CD4-positive, CD25-positive, alpha-beta regulatory T cell (primary cell): ENCODE measurements around the gene TMED8. TPM values are rescaled to one million over a fixed set of nuclear protein-coding genes. Genes with fewer than 3 reads are reported as not detected.
"Not testable (repeated sequence)": the region's sequence is repeated elsewhere in the genome, so short reads cannot be mapped to it uniquely, and the experiment has no call there.

ENCODE experiments used
- ATAC-seq, 2 donors: fragments of 150-1000 bp; cut with Tn5 transposase; one replicate each; pipeline ENCODE4 v1.10.0; 2021; ENCODE audit warnings: low read depth in 2 of 2, moderate number of reproducible peaks in 2 of 2, moderate library complexity in 1 of 2
- DNase-seq, 3 donors: peaks; one replicate each; pipeline versions ENCODE4 v3.0.0 to v3.0.0-alpha.2; 2012 to 2022; ENCODE audit warnings: mixed read lengths in 1 of 3
- H3K27ac ChIP-seq: one replicate; pipeline ENCODE4 v1.7.0; 2013; ENCODE audit warnings: mild to moderate bottlenecking, low read length; ENCODE audit not compliant: insufficient read depth, poor library complexity, severe bottlenecking
- H3K27me3 ChIP-seq: one replicate; pipeline ENCODE4 v1.7.0; 2013; ENCODE audit warnings: low read length; ENCODE audit not compliant: control insufficient read depth, insufficient read depth
- H3K36me3 ChIP-seq: one replicate; pipeline ENCODE4 v1.7.0; 2013; ENCODE audit warnings: mild to moderate bottlenecking, low read length, moderate library complexity; ENCODE audit not compliant: control insufficient read depth, insufficient read depth
- H3K4me1 ChIP-seq: 2 replicates; pipeline ENCODE4 v1.7.0; 2013; ENCODE audit warnings: mild to moderate bottlenecking, low read length; ENCODE audit not compliant: insufficient read depth, control insufficient read depth, poor library complexity, severe bottlenecking
- H3K4me3 ChIP-seq: one replicate; pipeline ENCODE4 v1.7.0; 2013; ENCODE audit warnings: low read depth, mild to moderate bottlenecking, low read length, moderate library complexity
- H3K9me3 ChIP-seq, 2 experiments: 1 replicate in 1 of 2; 2 replicates in 1 of 2; pipeline ENCODE4 v1.7.0; 2013; ENCODE audit warnings: low read length in 2 of 2, mild to moderate bottlenecking in 1 of 2, moderate library complexity in 1 of 2; ENCODE audit not compliant: control insufficient read depth in 2 of 2
- H3K27ac Mint-ChIP-seq, 3 donors: one replicate each; pipeline ENCODE4 v1.8.0; 2020 to 2022; ENCODE audit warnings: mild to moderate bottlenecking in 3 of 3, mixed read lengths in 3 of 3, moderate library complexity in 2 of 3
- H3K27me3 Mint-ChIP-seq: one replicate; pipeline ENCODE4 v1.8.0; 2022; ENCODE audit warnings: mild to moderate bottlenecking, mixed read lengths
- H3K36me3 Mint-ChIP-seq: one replicate; pipeline ENCODE4 v1.8.0; 2020; ENCODE audit warnings: mixed read lengths
- H3K4me1 Mint-ChIP-seq, 4 donors: one replicate each; pipeline ENCODE4 v1.8.0; 2020 to 2022; ENCODE audit warnings: mixed read lengths in 4 of 4, mild to moderate bottlenecking in 1 of 4
- H3K4me3 Mint-ChIP-seq, 4 donors: one replicate each; pipeline ENCODE4 v1.8.0; 2020 to 2022; ENCODE audit warnings: mild to moderate bottlenecking in 4 of 4, mixed read lengths in 4 of 4, moderate library complexity in 3 of 4
- H3K9me3 Mint-ChIP-seq, 7 donors: one replicate each; pipeline ENCODE4 v1.8.0; 2020 to 2022; ENCODE audit warnings: mixed read lengths in 7 of 7, mild to moderate bottlenecking in 3 of 7, moderate library complexity in 2 of 7
- polyA plus RNA-seq, 4 donors: library from polyadenylated mRNA; unstranded; fragments of 300-500 nt; fragmentation: Illumina TruSeq; gene quantifications; one replicate each; pipeline ENCODE4 v1.2.3, GENCODE V29; 2021
- total RNA-seq: library from RNA; stranded (reverse); gene quantifications from one replicate; pipeline ENCODE4 v1.2.3, GENCODE V29; 2022

The TMED8 gene
- total RNA-seq: 10.5 TPM
- polyA plus RNA-seq: 1 to 10 TPM; 4.3 to 5.0 (median 4.9) TPM

- H3K27ac ChIP-seq: peak within 1 kb of the TSS; percentile 83
- peak within 1 kb of the TSS; percentile 57 to 78 (median 75) for H3K27ac Mint-ChIP-seq
- DNase-seq: peak; percentile 82 to 89 (median 86)
- peak within 1 kb of the TSS; percentile 90 for H3K4me3 ChIP-seq
- peaks cover 31 to 44% (median 35%) of the 10 kb centered on the region in 4 donors for H3K4me1 Mint-ChIP-seq
- no peaks in the 10 kb centered on the region for H3K27me3 ChIP-seq
- no peaks in the 10 kb centered on the region for H3K36me3 ChIP-seq
- no peaks in the 10 kb centered on the region for H3K9me3 ChIP-seq
- H3K36me3 Mint-ChIP-seq: peaks cover 12% of the 10 kb centered on the region
- H3K27me3 Mint-ChIP-seq: no peaks in the 10 kb centered on the region
- H3K9me3 Mint-ChIP-seq: no peaks in the 10 kb centered on the region
- ATAC-seq: peak; percentile 95
- peaks cover 16% of the 10 kb centered on the region for H3K4me1 ChIP-seq
- H3K4me3 Mint-ChIP-seq: peak within 1 kb of the TSS; percentile 90 to 98 (median 92)
These were observed at the start of gene TMED8, which contains the start of gene SAMD15 for GRCh38 chr14:77376771-77377501. TSS of gene TMED8 (minus strand) at chr14:77377094. CDS start at chr14:77377053, 41 bp downstream. TSS of gene SAMD15 (plus strand) at chr14:77377379. CDS start at chr14:77377419, 40 bp downstream.

- peaks cover 0 to 8% (median 2%) of the 10 kb centered on the region in 7 donors for H3K9me3 Mint-ChIP-seq
- ATAC-seq (no peak), DNase-seq (no peak)
- peaks cover 87% of the 10 kb centered on the region for H3K36me3 Mint-ChIP-seq
- peaks cover 84% of the 10 kb centered on the region for H3K36me3 ChIP-seq
- H3K27me3 Mint-ChIP-seq: no peaks in the 10 kb centered on the region
- no peak overlapping the region for H3K27ac ChIP-seq
- H3K27ac Mint-ChIP-seq: peak overlapping the region in 1 of 3 donors; percentile 30
- no peaks in the 10 kb centered on the region for H3K4me1 ChIP-seq
- no peaks in the 10 kb centered on the region for H3K27me3 ChIP-seq
- no peak overlapping the region for H3K4me3 Mint-ChIP-seq
- H3K4me1 Mint-ChIP-seq: peaks cover 0 to 3% (median 0%) of the 10 kb centered on the region in 4 donors
- H3K9me3 ChIP-seq: no peaks in the 10 kb centered on the region
- no peak overlapping the region for H3K4me3 ChIP-seq
These were observed 49.5 kb upstream of the TMED8 start for GRCh38 chr14:77426396-77426795.

- no peak for ATAC-seq
- H3K36me3 Mint-ChIP-seq: peaks cover 82% of the 10 kb centered on the region
- H3K4me3 Mint-ChIP-seq: no peak overlapping the region
- peaks cover under 1 to 2% of the 10 kb centered on the region in 2 experiments for H3K9me3 ChIP-seq
- no peaks in the 10 kb centered on the region for H3K27me3 ChIP-seq
- H3K9me3 Mint-ChIP-seq: peaks cover 2 to 18% (median 3%) of the 10 kb centered on the region in 7 donors
- H3K27me3 Mint-ChIP-seq: no peaks in the 10 kb centered on the region
- DNase-seq: no peak
- peaks cover 0 to 3% (median 0%) of the 10 kb centered on the region in 4 donors for H3K4me1 Mint-ChIP-seq
- no peak overlapping the region for H3K4me3 ChIP-seq
- H3K27ac ChIP-seq: no peak overlapping the region
- no peaks in the 10 kb centered on the region for H3K4me1 ChIP-seq
- peaks cover 83% of the 10 kb centered on the region for H3K36me3 ChIP-seq
- H3K27ac Mint-ChIP-seq: no peak overlapping the region
These were observed 48.0 kb upstream of the TMED8 start for GRCh38 chr14:77424862-77425261.

GRCh38 chr14:77423423-77423822 lies 46.5 kb upstream of the TMED8 start, which contains the start of gene NOXRED1:
TSS of gene NOXRED1 (minus strand) at chr14:77423523. CDS start at chr14:77422889, 634 bp downstream.
- no peak for DNase-seq
- H3K4me1 ChIP-seq: no peaks in the 10 kb centered on the region
- Mint-ChIP-seq H3K36me3 (peaks cover 71% of the 10 kb centered on the region), H3K4me1 (peaks cover 0 to 3% (median 0%) of the 10 kb centered on the region in 4 donors), H3K27me3 (no peaks in the 10 kb centered on the region), H3K9me3 (peaks cover 2 to 26% (median 5%) of the 10 kb centered on the region in 7 donors), H3K4me3 (no peak within 1 kb of the TSS), H3K27ac (no peak within 1 kb of the TSS)
- H3K4me3 ChIP-seq: no peak within 1 kb of the TSS
- H3K36me3 ChIP-seq: peaks cover 69% of the 10 kb centered on the region
- no peak within 1 kb of the TSS for H3K27ac ChIP-seq
- no peak for ATAC-seq
- H3K27me3 ChIP-seq: no peaks in the 10 kb centered on the region
- H3K9me3 ChIP-seq: peaks cover 6 to 14% of the 10 kb centered on the region in 2 experiments

- H3K36me3 ChIP-seq: peaks cover 47% of the 10 kb centered on the region
- H3K36me3 Mint-ChIP-seq: peaks cover 48% of the 10 kb centered on the region
These were observed 44.3 kb upstream of the TMED8 start for GRCh38 chr14:77421201-77421600.

GRCh38 chr14:77416836-77417235 lies 39.9 kb upstream of the TMED8 start:
- Histone ChIP-seq H3K36me3 (peaks cover 8% of the 10 kb centered on the region), H3K27me3 (no peaks in the 10 kb centered on the region), H3K27ac (no peak overlapping the region), H3K9me3 (peaks cover 6 to 14% of the 10 kb centered on the region in 2 experiments), H3K4me1 (no peaks in the 10 kb centered on the region), H3K4me3 (no peak overlapping the region)
- no peak for ATAC-seq
- Mint-ChIP-seq H3K27me3 (peaks cover 4% of the 10 kb centered on the region), H3K9me3 (peaks cover 2 to 27% (median 8%) of the 10 kb centered on the region in 7 donors), H3K27ac (no peak overlapping the region), H3K4me1 (no peaks in the 10 kb centered on the region), H3K36me3 (peaks cover 13% of the 10 kb centered on the region), H3K4me3 (no peak overlapping the region)
- DNase-seq: no peak

More at GRCh38 chr14:77421201-77421600, 44.3 kb upstream of the TMED8 start:
- peaks cover 0 to 3% (median 0%) of the 10 kb centered on the region in 4 donors for H3K4me1 Mint-ChIP-seq
- DNase-seq (no peak), ATAC-seq (no peak)
- H3K4me3 ChIP-seq: no peak overlapping the region
- no peaks in the 10 kb centered on the region for H3K27me3 Mint-ChIP-seq
- peaks cover 3 to 31% (median 8%) of the 10 kb centered on the region in 7 donors for H3K9me3 Mint-ChIP-seq
- H3K27ac ChIP-seq: no peak overlapping the region
- no peaks in the 10 kb centered on the region for H3K27me3 ChIP-seq
- peaks cover 6 to 14% of the 10 kb centered on the region in 2 experiments for H3K9me3 ChIP-seq
- no peak overlapping the region for H3K4me3 Mint-ChIP-seq
- no peak overlapping the region for H3K27ac Mint-ChIP-seq
- no peaks in the 10 kb centered on the region for H3K4me1 ChIP-seq

GRCh38 chr14:77416098-77416497 lies 39.2 kb upstream of the TMED8 start:
- H3K27me3 ChIP-seq, H3K4me1 Mint-ChIP-seq, H3K27ac Mint-ChIP-seq, H3K36me3 Mint-ChIP-seq, DNase-seq, H3K4me1 ChIP-seq, H3K4me3 ChIP-seq, H3K36me3 ChIP-seq, H3K4me3 Mint-ChIP-seq, H3K27me3 Mint-ChIP-seq, H3K27ac ChIP-seq, ATAC-seq: not testable (repeated sequence)
- peaks cover 6 to 14% of the 10 kb centered on the region in 2 experiments for H3K9me3 ChIP-seq
- H3K9me3 Mint-ChIP-seq: peaks cover 2 to 20% (median 8%) of the 10 kb centered on the region in 7 donors
